Inflammatory macrophage treated with lipopolysaccharide for 4 hours (primary cell): Measurements from ENCODE around the gene BAD.
"Not testable (repeated sequence)": the region's sequence is repeated elsewhere in the genome, so short reads cannot be mapped to it uniquely, and the experiment has no call there.

ENCODE experiments used
- DNase-seq: peaks from one replicate; pipeline ENCODE4 v3.0.0-alpha.2; 2020

The BAD gene

DNA sequence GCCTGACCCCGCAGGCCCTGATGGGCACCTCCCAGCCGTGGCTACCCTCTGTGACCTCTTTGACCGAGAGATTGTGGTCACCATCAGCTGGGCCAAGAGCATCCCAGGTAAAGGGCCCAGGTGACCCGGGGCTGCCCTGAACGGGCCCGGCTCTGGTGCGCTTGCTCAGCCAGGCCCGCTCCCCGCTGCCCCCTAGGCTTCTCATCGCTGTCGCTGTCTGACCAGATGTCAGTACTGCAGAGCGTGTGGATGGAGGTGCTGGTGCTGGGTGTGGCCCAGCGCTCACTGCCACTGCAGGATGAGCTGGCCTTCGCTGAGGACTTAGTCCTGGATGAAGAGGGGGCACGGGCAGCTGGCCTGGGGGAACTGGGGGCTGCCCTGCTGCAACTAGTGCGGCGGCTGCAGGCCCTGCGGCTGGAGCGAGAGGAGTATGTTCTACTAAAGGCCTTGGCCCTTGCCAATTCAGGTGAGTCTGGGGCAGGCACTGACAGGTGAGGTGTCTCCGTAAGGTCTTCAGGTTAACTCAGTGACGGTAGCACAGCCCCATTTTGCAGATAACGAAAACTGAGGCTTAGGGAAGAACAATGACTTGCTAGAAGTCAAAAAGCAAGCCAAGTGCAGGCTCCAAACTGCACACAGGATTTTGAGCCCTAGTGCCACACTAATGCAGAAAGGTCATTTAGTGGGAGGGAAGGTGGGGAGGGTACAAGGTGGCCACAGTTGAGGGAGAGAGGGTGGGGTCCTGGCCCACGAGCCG is 30.5 kb upstream of the BAD start:
- no peak for DNase-seq

DNA sequence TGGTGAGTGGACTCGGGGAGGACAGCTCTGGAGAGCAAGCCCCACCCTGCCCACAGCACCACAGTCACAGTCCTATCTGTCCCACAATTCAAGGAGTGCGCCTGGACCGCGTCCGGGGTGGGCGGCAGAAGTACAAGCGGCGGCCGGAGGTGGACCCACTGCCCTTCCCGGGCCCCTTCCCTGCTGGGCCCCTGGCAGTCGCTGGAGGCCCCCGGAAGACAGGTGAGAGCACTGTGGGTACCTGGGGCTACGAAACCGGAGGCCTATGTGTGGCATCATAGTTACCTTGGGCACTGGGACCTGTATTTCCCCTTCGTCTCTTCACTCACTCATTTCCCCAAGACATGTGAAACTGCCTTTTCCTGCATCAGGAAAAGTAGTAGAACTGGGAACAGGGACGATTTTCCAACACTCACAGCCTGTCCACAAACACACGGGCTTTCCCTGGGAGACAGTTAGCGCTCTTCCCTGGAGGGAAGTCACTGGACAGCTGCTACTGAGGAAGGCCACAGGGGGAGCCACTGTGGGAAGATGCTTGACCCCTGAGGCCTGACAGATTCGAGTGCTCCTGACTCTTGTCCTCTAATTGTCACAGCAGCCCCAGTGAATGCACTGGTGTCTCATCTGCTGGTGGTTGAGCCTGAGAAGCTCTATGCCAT is 29.8 kb upstream of the BAD start:
- DNase-seq = no peak

DNA sequence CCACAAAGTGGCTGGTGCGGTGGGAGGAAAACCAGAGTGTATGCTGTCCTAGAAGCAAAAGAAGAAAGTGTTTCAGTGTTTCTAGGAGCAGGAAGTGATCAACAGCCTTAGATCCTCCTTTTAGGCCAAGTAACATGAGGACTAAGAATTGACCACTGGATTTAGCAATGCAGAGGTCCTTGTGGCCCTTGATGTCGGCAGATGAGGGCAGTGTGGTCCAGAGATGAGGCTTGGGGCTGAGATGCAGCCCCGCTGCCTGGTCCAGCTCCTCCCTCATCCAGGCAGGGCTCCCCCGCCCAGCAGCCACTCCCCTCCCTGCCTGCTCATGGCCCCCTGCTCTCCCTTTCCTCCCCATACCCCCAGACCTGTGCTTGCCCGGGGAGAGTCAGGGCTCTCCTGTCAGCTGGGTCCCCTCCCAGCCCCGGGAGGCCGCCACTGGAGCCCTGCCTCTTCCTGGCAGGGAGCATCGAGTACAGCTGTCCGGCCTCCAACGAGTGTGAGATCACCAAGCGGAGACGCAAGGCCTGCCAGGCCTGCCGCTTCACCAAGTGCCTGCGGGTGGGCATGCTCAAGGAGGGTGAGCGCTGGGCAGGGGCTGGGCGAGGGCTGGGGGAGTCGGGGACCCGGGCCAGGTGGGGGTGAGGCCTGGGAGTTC is 29.2 kb upstream of the BAD start:
- no peak for DNase-seq

DNA sequence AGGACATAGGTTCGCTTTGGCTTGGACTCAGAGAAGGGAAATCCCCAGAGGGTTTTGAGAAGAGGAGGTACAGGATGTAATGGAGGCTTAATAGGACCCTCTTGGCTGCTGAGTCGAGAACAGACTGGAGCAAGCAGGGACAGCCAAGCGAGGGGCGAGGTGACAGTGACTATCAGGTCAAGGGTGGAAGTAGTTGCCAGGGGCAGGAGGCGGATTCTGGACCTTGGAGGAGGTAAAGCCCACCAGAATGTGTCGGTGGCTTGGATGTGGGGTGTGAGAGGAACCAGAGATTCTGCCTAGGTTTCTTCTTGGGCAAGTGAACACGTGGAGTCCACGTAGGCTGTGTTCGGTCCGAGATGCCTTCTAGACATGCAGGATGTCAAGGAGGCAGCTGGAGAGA is 28.5 kb upstream of the BAD start:
- DNase-seq = no peak

DNA sequence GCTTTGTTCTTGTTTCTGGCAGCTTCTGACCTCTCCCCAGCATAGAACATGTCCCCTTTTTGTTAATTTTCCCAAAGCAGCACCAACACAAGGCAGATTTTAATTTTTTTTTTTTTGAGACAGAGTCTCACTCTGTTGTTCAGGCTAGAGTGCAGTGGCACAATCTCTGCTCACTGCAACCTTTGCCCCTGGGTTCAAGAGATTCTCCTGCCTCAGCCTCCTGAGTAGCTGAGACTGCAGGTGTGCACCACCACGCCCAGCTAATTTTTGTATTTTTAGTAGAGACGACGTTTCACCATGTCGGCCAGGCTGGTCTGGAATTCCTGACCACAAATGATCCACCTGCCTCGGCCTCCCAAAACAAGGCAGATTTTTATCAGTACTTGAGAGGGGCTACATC is 23.3 kb upstream of the BAD start:
- DNase-seq = not testable (repeated sequence)

DNA sequence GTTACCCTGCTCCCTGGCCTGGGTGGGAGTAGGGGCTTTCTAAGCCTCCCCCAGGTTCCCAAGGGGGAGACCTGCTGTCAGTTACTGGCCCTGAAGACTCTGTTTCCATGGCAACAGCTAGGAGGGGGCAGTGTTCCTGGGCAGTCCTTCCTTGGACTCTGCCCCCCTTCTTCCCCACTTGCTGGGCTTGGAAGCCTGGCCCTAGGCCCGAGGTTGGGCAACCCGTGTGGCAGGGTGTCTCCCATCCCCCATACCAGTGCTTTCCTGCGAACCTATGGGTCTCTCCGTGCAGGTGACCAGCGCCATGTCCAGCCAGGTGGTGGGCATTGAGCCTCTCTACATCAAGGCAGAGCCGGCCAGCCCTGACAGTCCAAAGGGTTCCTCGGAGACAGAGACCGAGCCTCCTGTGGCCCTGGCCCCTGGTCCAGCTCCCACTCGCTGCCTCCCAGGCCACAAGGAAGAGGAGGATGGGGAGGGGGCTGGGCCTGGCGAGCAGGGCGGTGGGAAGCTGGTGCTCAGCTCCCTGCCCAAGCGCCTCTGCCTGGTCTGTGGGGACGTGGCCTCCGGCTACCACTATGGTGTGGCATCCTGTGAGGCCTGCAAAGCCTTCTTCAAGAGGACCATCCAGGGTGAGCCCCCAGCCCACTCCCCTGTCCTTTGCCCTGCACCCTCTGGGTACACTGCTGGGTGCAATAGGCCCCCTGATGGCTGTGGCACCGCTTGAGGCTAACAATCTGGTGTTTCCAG is 22.6 kb upstream of the BAD start:
- DNase-seq = no peak

DNA sequence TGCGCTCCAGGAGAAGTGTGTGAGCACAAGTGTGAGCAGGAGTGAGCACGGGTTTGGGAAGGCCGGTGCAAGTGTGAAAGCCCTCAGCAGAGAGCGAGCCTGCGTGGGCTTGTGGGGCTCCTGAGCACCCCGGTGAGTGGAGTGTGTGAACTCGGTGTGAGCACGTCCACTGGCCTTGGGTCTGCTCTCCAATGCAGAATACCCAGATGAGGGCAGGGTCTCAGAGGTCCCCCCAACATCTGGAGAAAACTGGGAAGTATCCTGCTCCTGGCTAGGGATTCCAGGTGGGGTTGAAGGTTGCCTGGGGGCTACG is 22.1 kb upstream of the BAD start:
- no peak for DNase-seq

DNA sequence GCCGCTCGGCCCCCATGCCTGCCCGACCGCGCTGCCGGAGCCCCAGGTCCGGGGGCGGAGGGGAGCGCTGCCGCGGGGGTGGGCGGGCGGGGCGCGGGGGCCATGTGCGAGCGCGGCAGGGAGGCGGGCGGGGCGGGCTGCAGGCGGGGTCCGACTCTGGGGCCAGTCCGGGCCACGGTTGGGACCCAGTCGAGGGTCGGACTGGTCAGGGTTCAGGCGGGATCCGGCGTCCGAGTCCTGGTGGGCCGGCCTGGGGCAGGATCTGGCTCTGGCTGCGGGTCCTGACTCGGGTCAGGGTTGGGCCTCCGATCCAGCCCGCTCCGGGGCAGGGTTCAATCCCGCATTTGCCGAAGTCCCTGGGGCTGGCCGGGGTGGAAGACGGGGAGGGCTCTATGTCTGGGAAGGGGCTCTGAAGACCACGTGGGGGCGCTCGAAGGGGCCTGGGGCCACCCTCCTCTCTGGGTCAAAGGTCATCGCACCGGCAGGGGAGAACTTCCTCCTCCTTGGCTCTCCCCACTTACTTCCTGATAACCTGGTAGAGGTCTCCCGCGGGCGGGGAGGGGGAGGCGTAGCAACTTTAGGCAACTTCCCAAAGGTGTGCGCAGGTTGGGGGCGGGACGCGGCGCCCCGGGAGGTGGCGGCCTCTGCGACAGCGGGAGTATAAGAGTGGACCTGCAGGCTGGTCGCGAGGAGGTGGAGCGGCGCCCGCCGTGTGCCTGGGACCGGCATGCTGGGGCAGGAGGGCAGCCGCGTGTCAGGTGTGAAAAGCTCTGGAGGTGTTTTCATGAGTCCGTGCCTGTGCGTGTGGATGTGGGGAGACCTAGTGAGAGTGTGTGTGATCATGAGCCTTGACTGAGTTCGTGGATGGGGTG is 21.5 kb upstream of the BAD start:
- DNase-seq = peak; percentile 48

DNA sequence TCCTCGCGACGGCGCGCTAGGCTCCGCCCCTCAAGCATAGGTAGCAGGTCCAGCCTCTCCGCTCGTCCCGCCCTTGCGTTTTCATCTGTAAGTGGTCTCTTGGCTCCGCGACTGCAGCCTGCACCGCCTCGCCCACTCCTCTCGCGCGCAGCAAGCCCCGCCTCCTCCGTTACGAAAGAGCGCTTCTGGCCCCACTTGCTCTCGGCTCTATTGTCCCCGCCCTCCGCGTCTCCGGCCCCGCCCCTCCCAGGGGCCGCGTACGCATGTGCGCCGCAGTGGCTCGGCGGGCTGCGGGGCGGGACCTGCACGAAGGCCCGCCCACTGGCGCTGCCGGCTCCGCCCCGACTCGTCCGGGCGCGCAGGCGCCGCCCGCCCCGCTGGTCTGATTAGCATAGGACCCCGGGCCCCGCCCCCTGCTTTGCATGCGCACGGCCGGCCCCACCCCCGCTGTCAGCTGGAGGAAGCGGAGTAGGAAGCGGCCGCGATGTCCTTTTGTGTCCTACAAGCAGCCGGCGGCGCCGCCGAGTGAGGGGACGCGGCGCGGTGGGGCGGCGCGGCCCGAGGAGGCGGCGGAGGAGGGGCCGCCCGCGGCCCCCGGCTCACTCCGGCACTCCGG is 20.7 kb upstream of the BAD start, which contains the start of gene ESRRA:
TSS of gene ESRRA (plus strand) at position 450 of the 616 bp plus-strand sequence. CDS start 1,656 bp downstream, outside the sequence.
- peak; percentile 99 for DNase-seq

DNA sequence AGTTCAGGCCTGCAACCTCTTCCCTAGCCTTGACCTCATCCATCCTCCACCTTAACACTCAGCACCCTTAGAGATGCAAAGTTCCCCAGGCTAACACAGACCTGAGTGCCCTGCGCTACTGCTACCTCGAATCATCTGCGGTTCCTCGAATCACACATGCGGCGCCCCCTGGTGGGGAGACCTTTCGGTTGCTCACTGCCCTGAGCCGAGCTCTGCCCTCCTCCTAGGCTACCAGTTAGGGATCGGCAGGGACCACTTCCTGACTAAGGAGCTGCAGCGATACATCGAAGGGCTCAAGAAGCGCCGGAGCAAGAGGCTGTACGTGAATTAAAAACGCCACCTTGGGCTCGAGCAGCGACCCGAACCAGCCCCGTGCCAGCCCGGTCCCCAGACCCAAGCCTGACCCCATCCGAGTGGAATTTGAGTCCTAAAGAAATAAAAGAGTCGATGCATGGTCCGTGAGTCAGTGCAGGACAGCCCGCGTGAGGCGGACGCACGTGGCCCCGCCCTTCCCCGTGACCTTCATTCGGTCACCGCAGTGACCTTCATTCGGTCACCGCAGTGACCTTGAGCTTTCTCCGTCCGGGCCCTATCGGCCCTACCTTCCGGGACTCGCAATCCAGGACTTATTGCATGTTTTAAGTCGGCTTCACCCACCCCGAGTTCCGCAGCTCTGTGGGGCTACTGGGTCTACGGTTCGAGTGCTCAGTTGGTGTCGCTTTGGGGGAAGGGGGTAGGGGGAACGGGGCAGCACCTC is 20.0 kb upstream of the BAD start:
- DNase-seq = peak; percentile 92

DNA sequence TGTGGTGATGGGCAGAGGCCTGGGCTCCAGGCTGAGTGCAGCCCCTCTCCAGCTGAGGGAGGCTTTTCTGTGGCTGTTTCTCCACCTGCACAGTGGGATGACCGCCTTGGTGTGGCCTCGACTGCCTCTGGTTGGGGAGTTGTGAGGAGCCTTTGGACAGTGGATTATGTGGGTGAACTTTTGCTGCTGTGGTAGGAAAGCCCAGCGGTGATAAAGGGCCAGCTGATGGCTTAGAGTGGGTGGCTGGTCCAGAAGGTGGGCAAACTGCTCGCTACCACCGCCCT is 19.5 kb upstream of the BAD start:
- DNase-seq = no peak

DNA sequence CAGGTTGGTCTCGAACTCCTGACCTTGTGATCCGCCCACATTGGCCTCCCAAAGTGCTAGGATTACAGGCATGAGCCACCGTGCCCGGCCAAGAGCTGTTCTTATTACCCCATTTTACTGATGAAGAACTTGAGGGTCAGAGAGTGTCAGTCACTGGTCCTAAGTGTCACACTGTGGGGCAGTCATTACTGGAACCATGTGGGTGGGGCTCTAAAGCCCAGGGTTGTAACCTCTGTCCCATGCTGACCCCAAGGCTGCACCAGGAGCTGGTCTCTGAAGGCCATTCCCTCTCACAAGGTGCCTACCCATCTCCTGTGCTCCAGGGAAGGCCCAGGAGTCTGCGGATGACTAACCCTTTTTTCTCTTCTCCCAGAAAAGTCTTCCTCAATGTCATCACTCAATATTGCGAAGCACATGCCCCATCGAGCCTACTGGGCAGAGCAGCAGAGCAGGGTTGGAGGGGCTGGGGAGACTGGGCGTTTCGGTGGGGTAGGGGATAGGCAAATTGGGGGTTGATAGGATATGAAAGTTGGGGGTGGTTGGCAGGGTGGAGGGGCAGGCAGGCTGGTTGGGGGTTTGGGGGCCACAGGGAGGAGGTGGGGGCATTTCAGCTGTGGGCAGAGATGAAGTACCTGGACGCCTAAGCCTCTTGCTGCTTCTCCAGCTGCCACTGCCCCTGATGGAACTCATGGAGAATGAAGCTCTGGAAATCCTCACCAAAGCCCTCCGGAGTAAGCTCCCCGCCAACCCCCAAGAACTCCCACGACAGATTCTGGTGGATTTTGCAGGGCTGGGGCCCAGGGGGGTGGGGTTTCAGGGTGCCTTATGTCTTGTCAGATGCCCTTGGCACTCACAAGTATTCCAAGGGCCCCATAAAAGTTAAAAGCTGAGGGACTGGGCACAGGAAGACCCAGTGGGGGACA is 18.9 kb upstream of the BAD start:
- DNase-seq = no peak

DNA sequence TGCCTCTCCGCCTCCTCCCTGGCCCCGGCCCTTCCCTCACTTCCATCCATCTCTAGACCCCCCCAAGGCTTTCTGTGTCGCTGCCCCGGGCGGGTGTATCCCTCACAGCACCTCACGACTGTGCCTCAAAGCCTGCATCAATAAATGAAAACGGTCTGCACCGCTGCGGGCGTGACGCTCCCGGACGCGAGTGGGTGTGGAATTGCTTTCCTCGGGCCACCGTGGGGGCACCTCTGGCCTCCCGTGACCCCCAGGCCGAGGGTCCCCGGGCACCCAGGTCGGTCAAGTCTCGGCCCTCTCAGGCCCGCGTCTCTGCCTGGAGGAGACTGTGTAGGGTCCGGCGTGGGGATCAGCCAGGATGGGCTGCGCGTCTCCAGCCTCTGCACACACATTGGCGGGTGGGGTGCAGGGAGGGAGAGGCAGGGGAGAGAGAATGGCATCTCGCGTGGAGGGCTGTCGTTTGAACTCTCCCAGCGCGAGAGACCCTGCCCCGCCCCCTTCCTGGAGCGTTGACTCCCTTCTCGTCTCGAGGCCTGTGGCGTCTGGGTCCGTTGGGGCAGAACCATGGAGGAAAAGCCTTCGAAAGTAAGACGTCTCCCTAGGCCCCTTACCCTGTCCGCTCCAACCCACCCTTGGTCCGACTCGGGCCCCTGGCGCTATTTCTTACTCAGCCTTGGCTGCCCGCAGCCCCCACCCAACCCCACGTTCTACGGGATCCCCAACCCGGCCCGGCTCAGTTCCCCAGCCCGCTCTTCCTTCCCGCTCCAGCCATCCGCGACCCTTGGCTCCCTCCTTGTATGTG is 15.6 kb upstream of the BAD start, which contains the start of gene CATSPERZ:
TSS of gene CATSPERZ (plus strand) at position 512 of the 802 bp plus-strand sequence. CDS start at position 565, 53 bp downstream.
- DNase-seq = no peak

DNA sequence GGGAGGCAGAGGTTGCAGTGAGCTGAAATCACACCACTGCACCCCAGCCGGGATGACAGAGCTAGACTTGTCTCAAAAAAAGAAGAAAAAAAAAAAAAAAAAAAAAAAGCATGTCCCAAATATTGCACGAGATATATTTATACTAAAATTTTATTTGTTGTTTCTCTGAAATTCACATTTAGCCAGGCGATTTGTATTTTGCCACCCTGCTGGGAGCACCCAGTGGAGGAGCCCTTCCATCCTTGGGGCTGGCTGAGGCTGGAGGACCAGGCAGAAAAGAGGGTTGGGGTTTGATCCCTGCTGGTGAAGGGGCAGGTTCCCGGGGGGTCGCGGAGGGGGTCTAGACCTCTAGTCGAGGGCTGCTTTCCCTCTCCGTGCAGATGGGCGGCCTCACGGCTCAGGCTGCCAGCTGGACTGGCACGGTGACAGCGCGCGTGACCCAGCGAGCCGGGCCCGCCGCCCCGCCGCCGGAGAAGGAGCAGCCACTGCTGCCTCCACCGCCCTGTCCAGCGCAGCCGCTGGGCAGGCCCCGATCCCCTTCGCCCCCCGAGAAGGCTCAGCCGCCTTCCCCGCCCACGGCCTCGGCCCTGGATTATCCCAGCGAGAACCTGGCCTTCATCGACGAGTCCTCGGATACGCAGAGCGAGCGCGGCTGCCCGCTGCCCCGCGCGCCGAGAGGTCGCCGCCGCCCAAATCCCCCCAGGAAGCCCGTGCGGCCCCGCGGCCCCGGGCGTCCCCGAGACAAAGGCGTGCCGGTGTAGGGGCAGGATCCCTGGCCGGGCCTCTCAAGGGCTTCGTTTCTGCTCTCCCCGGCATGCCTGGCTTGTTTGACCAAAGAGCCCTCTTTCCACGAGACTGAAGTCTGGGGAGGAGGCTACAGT is 14.7 kb upstream of the BAD start:
- DNase-seq = no peak

DNA sequence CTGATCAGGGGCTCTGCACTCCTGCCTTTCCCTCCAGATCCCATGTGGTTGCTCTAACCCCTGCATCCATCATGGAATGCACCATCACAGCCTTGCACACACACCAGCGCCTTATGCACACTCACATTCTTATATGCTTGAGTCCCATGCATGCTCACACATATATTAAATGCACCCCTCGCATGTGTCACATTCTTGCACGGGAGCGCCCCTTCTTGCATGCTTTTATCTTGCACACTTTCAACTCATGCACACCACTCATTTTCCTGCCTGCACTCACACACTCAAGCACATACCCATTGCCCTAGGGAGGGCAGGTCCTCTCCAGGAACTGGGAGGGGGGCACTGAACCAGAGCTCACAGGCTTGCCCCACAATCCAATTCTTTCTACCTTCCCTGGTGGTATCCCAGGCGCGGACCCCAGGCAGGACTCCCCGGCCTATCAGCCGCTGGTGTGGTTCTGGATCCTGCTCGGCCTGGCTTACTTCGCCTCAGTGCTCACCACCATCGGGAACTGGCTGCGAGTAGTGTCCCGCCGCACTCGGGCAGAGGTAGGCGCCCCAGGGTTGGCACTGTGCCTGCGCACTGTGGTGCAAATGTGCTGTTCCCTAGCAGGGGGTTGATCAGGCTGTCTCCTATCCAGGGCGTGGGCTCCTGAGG is 13.4 kb upstream of the BAD start:
- no peak for DNase-seq

DNA sequence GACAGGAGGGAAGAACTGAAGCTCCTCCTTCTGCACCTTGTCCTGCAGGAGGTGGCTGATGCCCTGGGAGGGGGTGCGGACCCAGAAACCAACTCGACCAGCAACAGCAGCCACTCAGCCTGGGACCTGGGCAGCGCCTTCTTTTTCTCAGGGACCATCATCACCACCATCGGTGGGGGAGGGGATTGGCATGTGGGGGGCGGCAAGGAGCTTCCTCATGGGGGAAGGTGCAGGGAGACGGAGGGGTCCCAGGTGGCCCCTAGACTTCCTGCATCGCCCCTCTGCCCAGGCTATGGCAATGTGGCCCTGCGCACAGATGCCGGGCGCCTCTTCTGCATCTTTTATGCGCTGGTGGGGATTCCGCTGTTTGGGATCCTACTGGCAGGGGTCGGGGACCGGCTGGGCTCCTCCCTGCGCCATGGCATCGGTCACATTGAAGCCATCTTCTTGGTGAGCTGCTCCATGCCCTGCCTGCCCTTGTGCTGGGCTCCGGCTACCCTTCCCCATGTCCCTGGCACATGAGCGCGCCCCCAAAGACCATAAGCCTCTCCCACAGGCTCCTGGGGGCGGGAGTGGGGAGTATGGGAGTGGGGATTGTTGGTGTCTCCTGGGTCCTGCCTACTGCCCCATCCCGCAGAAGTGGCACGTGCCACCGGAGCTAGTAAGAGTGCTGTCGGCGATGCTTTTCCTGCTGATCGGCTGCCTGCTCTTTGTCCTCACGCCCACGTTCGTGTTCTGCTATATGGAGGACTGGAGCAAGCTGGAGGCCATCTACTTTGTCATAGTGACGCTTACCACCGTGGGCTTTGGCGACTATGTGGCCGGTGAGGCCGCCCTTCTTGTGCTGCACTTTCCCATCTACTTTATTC is 12.6 kb upstream of the BAD start:
- DNase-seq = no peak

DNA sequence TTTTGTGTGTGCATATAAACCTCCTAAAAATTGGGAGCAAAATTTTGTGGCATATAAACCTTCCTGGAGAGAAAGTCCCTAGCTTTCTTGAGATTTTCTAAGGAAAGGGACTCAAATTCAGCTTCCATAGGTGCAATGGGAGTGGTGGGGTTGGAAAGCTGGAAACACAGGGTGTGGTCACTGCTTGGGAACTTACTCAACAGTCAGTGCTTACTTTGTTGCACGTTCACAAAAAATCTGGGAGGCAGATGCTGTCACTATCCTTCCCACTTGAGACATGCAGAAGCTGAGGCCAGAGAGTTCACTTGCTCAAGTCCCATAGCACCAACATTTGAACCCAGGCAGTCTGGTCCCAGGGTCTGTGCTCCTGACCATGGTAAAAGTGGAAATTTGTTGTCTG is 11.8 kb upstream of the BAD start:
- DNase-seq = no peak
